PC-3 (cell line): ENCODE measurements around the gene KCNN4.

Experiments used
- EZH2 ChIP-seq: fragments of 300-600 bp; sonication (generic); IDR thresholded peaks from one replicate; pipeline ENCODE4 v1.6.1; 2017; ENCODE audit warnings: antibody characterized with exemption, mild to moderate bottlenecking, low read length; ENCODE audit not compliant: unreplicated experiment
- TF ChIP-seq, protein P1 (sequence below): fragments of 300-600 bp; sonication (generic); conservative IDR thresholded peaks from 2 replicates; pipeline ENCODE4 v1.5.1; 2017; ENCODE audit warnings: antibody characterized with exemption, low read depth, mild to moderate bottlenecking, low read length

GRCh38 chr19:43718627-43719377 is 62.0 kb downstream of the KCNN4 start:
- TF ChIP-seq, protein P1, sequence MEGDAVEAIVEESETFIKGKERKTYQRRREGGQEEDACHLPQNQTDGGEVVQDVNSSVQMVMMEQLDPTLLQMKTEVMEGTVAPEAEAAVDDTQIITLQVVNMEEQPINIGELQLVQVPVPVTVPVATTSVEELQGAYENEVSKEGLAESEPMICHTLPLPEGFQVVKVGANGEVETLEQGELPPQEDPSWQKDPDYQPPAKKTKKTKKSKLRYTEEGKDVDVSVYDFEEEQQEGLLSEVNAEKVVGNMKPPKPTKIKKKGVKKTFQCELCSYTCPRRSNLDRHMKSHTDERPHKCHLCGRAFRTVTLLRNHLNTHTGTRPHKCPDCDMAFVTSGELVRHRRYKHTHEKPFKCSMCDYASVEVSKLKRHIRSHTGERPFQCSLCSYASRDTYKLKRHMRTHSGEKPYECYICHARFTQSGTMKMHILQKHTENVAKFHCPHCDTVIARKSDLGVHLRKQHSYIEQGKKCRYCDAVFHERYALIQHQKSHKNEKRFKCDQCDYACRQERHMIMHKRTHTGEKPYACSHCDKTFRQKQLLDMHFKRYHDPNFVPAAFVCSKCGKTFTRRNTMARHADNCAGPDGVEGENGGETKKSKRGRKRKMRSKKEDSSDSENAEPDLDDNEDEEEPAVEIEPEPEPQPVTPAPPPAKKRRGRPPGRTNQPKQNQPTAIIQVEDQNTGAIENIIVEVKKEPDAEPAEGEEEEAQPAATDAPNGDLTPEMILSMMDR = no peak
- no peak for TF ChIP-seq EZH2
